B cell (primary cell): ENCODE measurements around the gene ACTR2. TPM values are rescaled to one million over a fixed set of nuclear protein-coding genes. Genes with fewer than 3 reads are reported as not detected.

Source experiments
- ATAC-seq: fragments of 200-7000 bp; cut with Tn5 transposase; one replicate; pipeline ENCODE4 v1.10.0; 2021; ENCODE audit warnings: low read depth, mild to moderate bottlenecking, moderate number of reproducible peaks, moderate library complexity
- CTCF ChIA-PET: fragments of 350-600 bp; sonication (Branson Sonifier 250); formaldehyde crosslinking; loops from one replicate; lab custom pipeline; 2021; ENCODE audit warnings: antibody characterized with exemption, inconsistent platforms; lab: Charles Lee
- POLR2A ChIA-PET: fragments of 350-600 bp; sonication (Branson Sonifier 250); formaldehyde crosslinking; loops from one replicate; lab custom pipeline; 2021; ENCODE audit warnings: antibody characterized with exemption; lab: Charles Lee
- DNase-seq: peaks from one replicate; pipeline ENCODE4 v3.0.0; 2013
- H2AFZ ChIP-seq: 2 replicates; pipeline ENCODE4 v1.6.1; 2012; ENCODE audit warnings: mild to moderate bottlenecking, low read depth, low read length; ENCODE audit not compliant: insufficient read depth, poor library complexity, severe bottlenecking
- H3K27ac ChIP-seq, 2 donors: 1 replicate in 1 of 2; 2 replicates in 1 of 2; pipeline ENCODE4 v1.5.1; 2012 to 2013; ENCODE audit warnings: low read length in 2 of 2, mild to moderate bottlenecking in 2 of 2, moderate library complexity in 1 of 2
- H3K27me3 ChIP-seq, 4 experiments: fragments of 200-600 bp in 1 of 4; sonication (generic) in 1 of 4; replicated peaks in 1 of 4; 1 replicate in 2 of 4; 2 replicates in 2 of 4; pipeline versions ENCODE4 v1.6.1 to v1.7.0; 2013 to 2016; ENCODE audit warnings: low read length in 3 of 4, mild to moderate bottlenecking in 2 of 4, mixed read lengths in 1 of 4, moderate library complexity in 1 of 4; ENCODE audit not compliant: insufficient read depth in 4 of 4, control insufficient read depth in 3 of 4; ENCODE audit errors: control extremely low read depth in 1 of 4
- H3K36me3 ChIP-seq, 2 experiments: replicated peaks in 1 of 2; 1 replicate in 1 of 2; 2 replicates in 1 of 2; pipeline versions ENCODE4 v1.6.1 to v1.7.1; 2013; ENCODE audit warnings: low read length in 1 of 2; ENCODE audit not compliant: insufficient read depth in 2 of 2, control insufficient read depth in 1 of 2; ENCODE audit errors: control extremely low read depth in 1 of 2, extremely low read depth in 1 of 2
- H3K4me1 ChIP-seq, 2 donors: fragments of 200-600 bp in 1 of 2; sonication (generic) in 1 of 2; 1 replicate in 1 of 2; 2 replicates in 1 of 2; pipeline versions ENCODE4 v1.5.1 to v1.6.1; 2013 to 2017; ENCODE audit warnings: low read length in 2 of 2; ENCODE audit not compliant: control insufficient read depth in 2 of 2, insufficient read depth in 2 of 2
- H3K4me2 ChIP-seq: replicated peaks from 2 replicates; pipeline ENCODE3; 2012; ENCODE audit warnings: mild to moderate bottlenecking, low read depth, low read length; ENCODE audit not compliant: poor library complexity, severe bottlenecking
- H3K4me3 ChIP-seq, 5 experiments: fragments of 200-600 bp in 1 of 5; sonication (generic) in 1 of 5; 1 replicate in 3 of 5; 2 replicates in 2 of 5; pipeline versions ENCODE4 v1.5.1 to v1.7.0; 2011 to 2016; ENCODE audit warnings: low read length in 4 of 5, mild to moderate bottlenecking in 4 of 5, low read depth in 2 of 5, control low read depth in 1 of 5, moderate library complexity in 1 of 5; ENCODE audit not compliant: insufficient read depth in 1 of 5; ENCODE audit errors: control extremely low read depth in 1 of 5, extremely low read depth in 1 of 5
- H3K79me2 ChIP-seq: fragments of 200-600 bp; sonication (generic); one replicate; pipeline ENCODE4 v1.6.0; 2016; ENCODE audit warnings: low read length; ENCODE audit not compliant: control insufficient read depth, insufficient read depth
- H3K9ac ChIP-seq: fragments of 200-600 bp; sonication (generic); 2 replicates; pipeline ENCODE4 v1.6.1; 2017; ENCODE audit warnings: mild to moderate bottlenecking, low read length, moderate library complexity
- H3K9me3 ChIP-seq, 3 donors: one replicate each; pipeline versions ENCODE4 v1.6.1 to v1.7.1; 2013; ENCODE audit warnings: low read length in 2 of 3; ENCODE audit not compliant: control insufficient read depth in 2 of 3, insufficient read depth in 1 of 3; ENCODE audit errors: control extremely low read depth in 1 of 3
- H4K20me1 ChIP-seq: 2 replicates; pipeline ENCODE4 v1.6.0; 2012; ENCODE audit warnings: mild to moderate bottlenecking, low read length; ENCODE audit not compliant: insufficient read depth, control insufficient read depth, poor library complexity, severe bottlenecking
- H3K27ac Mint-ChIP-seq: one replicate; pipeline ENCODE4 v1.8.0; 2021; ENCODE audit warnings: mixed read lengths
- H3K27me3 Mint-ChIP-seq: one replicate; pipeline ENCODE4 v1.8.0; 2021; ENCODE audit warnings: mixed read lengths
- H3K4me1 Mint-ChIP-seq: one replicate; pipeline ENCODE4 v1.8.0; 2021; ENCODE audit warnings: mixed read lengths
- H3K4me3 Mint-ChIP-seq: one replicate; pipeline ENCODE4 v1.8.0; 2021; ENCODE audit warnings: mixed read lengths
- H3K9me3 Mint-ChIP-seq: one replicate; pipeline ENCODE4 v1.8.0; 2022; ENCODE audit warnings: mixed read lengths; ENCODE audit not compliant: insufficient read depth
- EZH2 ChIP-seq: IDR thresholded peaks from 2 replicates; pipeline ENCODE4 v1.6.1; 2012; ENCODE audit warnings: borderline replicate concordance, low read depth, mild to moderate bottlenecking, moderate library complexity, low read length; ENCODE audit not compliant: insufficient read depth, poor library complexity, severe bottlenecking
- WGBS: methylation state at CpG from one replicate; pipeline ENCODE4 v1.1.5; 2013; ENCODE audit warnings: missing lambda C conversion rate; ENCODE audit not compliant: insufficient coverage; 5-methylcytosine and 5-hydroxymethylcytosine counted together
- intact Hi-C: fragments of 100-400 bp; cut with micrococcal nuclease; formaldehyde crosslinking; loops from one replicate; pipeline ENCODE4 v1.10.0; 2022
- polyA plus RNA-seq: library from polyadenylated mRNA; depleted of rRNA; stranded (reverse); fragments of >200 nt; gene quantifications from 2 replicates; pipeline ENCODE4 v1.2.3, GENCODE V29; 2012
- total RNA-seq, 2 donors: library from RNA; stranded (reverse); fragments of 120-200 nt in 1 of 2; gene quantifications; 1 replicate in 1 of 2; 2 replicates in 1 of 2; pipeline versions ENCODE4 v1.2.3 to v1.2.4, GENCODE V29; 2013 to 2022
- TF ChIP-seq, protein P1 (sequence below): fragments of 200-600 bp; IDR thresholded peaks from one replicate; pipeline ENCODE4 v1.8.0; 2022; ENCODE audit warnings: antibody characterized with exemption, mild to moderate bottlenecking

Gene ACTR2
- total and polyA plus RNA-seq, 2 donors (not counting 1 experiment from before 2014, with no cell fraction given): 41.8 to 284 TPM

DNA sequence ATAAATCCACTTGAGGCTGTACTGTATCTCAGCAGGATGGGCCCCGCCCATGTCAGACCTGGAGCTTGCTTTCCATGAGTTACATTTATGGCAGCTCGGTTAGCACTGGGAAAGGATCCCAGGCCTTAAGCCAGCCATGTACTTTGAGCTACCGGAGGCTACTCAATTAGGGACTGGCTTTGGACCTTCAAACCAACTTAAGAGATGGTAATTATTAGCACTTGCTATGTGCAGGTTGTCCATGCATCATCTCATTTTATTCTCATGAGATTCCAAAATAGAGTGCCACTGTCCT, 64.4 kb downstream of the ACTR2 start:
- Histone ChIP-seq H4K20me1 (no peaks in the 10 kb centered on the region), H3K79me2 (no peaks in the 10 kb centered on the region), H2AFZ (no peak overlapping the region), H3K9me3 (peaks cover 0 to 2% (median 0%) of the 10 kb centered on the region in 3 donors), H3K9ac (no peak overlapping the region), H3K27ac (no peak overlapping the region), H3K36me3 (no peaks in the 10 kb centered on the region), H3K4me1 (no peaks in the 10 kb centered on the region), H3K4me3 (no peak overlapping the region), H3K4me2 (no peak overlapping the region), H3K27me3 (no peaks in the 10 kb centered on the region)
- no peak overlapping the region for H3K4me3 Mint-ChIP-seq
- H3K4me1 Mint-ChIP-seq: no peaks in the 10 kb centered on the region
- intact Hi-C loops: no loop called here
- WGBS: 96% methylated on average over 3 of the region's 3 CpGs
- POLR2A ChIA-PET: interaction anchor here (0.5 kb wide), 1 partner anchor 9 kb away, joined by 3 read pairs; no protein-coding TSS in a partner anchor
- CTCF ChIA-PET: no interaction called here
- H3K27ac Mint-ChIP-seq: no peak overlapping the region
- no peaks in the 10 kb centered on the region for H3K9me3 Mint-ChIP-seq
- ATAC-seq (no peak), DNase-seq (no peak)
- peaks cover 18% of the 10 kb centered on the region for H3K27me3 Mint-ChIP-seq
- TF ChIP-seq, protein P1, sequence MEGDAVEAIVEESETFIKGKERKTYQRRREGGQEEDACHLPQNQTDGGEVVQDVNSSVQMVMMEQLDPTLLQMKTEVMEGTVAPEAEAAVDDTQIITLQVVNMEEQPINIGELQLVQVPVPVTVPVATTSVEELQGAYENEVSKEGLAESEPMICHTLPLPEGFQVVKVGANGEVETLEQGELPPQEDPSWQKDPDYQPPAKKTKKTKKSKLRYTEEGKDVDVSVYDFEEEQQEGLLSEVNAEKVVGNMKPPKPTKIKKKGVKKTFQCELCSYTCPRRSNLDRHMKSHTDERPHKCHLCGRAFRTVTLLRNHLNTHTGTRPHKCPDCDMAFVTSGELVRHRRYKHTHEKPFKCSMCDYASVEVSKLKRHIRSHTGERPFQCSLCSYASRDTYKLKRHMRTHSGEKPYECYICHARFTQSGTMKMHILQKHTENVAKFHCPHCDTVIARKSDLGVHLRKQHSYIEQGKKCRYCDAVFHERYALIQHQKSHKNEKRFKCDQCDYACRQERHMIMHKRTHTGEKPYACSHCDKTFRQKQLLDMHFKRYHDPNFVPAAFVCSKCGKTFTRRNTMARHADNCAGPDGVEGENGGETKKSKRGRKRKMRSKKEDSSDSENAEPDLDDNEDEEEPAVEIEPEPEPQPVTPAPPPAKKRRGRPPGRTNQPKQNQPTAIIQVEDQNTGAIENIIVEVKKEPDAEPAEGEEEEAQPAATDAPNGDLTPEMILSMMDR: no peak
- no peak for TF ChIP-seq EZH2

DNA sequence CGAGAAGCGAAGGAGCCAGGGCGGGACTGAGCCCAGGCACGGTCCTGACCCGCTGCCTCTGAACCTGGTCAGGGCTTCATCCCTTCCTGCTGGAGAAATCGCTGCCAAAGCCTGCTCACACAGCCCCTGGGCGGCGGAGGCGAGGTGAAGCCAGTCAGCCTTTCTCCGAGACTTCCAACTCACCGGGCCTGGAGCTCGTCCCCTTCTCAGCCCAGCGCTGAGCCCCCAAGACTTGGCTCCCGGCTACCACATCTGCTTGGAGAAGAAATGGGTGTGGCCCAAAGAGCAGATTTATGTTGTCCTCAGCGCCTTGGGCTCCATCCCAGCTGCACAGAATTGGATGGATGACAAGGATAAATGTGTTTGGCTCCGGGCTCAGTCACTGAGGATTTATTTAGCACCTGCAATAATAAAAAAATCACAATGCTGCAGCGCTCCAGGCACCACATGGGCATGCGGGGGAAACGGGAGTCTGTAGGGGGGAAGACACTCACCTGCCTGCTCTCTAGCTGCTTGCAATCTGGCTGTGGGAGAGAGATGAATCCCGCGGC, 64.9 kb downstream of the ACTR2 start:
- Histone ChIP-seq H2AFZ (no peak overlapping the region), H3K79me2 (no peaks in the 10 kb centered on the region), H3K4me1 (no peaks in the 10 kb centered on the region), H3K9ac (no peak overlapping the region), H3K27ac (no peak overlapping the region), H4K20me1 (no peaks in the 10 kb centered on the region), H3K4me2 (no peak overlapping the region), H3K4me3 (no peak overlapping the region), H3K36me3 (no peaks in the 10 kb centered on the region), H3K27me3 (no peaks in the 10 kb centered on the region), H3K9me3 (peaks cover 0 to 2% (median 0%) of the 10 kb centered on the region in 3 donors)
- intact Hi-C loops: no loop called here
- H3K27me3 Mint-ChIP-seq: peaks cover 18% of the 10 kb centered on the region
- WGBS: 98% methylated on average over 17 of the region's 21 CpGs
- no peaks in the 10 kb centered on the region for H3K4me1 Mint-ChIP-seq
- no peak overlapping the region for H3K27ac Mint-ChIP-seq
- no peak for TF ChIP-seq EZH2
- TF ChIP-seq, protein P1: no peak
- H3K9me3 Mint-ChIP-seq: no peaks in the 10 kb centered on the region
- H3K4me3 Mint-ChIP-seq: no peak overlapping the region
- POLR2A ChIA-PET: interaction anchor here (0.5 kb wide), 1 partner anchor 8 kb away, joined by 3 read pairs; no protein-coding TSS in a partner anchor
- CTCF ChIA-PET: no interaction called here
- ATAC-seq: no peak
- DNase-seq: no peak
